ENCODE results near the gene KIAA1958.

- no peak for TF ChIP-seq TCF12 (IDR thresholded peaks at IDR 0.05)
- TF ChIP-seq SMC3 (IDR thresholded peaks at IDR 0.05; ENCODE audit: low read depth, low read length) = no peak
- TF ChIP-seq RCOR1 (IDR thresholded peaks at IDR 0.05; ENCODE audit: low read length) = no peak
- TF ChIP-seq SIN3A (IDR thresholded peaks at IDR 0.05; ENCODE audit: borderline replicate concordance, low read depth, low read length) = no peak
- no peak for TF ChIP-seq CTCF (IDR thresholded peaks at IDR 0.05)
- no peak for TF ChIP-seq TEAD4 (IDR thresholded peaks at IDR 0.05; ENCODE audit: borderline replicate concordance, insufficient read depth)
- TF ChIP-seq, protein P1, sequence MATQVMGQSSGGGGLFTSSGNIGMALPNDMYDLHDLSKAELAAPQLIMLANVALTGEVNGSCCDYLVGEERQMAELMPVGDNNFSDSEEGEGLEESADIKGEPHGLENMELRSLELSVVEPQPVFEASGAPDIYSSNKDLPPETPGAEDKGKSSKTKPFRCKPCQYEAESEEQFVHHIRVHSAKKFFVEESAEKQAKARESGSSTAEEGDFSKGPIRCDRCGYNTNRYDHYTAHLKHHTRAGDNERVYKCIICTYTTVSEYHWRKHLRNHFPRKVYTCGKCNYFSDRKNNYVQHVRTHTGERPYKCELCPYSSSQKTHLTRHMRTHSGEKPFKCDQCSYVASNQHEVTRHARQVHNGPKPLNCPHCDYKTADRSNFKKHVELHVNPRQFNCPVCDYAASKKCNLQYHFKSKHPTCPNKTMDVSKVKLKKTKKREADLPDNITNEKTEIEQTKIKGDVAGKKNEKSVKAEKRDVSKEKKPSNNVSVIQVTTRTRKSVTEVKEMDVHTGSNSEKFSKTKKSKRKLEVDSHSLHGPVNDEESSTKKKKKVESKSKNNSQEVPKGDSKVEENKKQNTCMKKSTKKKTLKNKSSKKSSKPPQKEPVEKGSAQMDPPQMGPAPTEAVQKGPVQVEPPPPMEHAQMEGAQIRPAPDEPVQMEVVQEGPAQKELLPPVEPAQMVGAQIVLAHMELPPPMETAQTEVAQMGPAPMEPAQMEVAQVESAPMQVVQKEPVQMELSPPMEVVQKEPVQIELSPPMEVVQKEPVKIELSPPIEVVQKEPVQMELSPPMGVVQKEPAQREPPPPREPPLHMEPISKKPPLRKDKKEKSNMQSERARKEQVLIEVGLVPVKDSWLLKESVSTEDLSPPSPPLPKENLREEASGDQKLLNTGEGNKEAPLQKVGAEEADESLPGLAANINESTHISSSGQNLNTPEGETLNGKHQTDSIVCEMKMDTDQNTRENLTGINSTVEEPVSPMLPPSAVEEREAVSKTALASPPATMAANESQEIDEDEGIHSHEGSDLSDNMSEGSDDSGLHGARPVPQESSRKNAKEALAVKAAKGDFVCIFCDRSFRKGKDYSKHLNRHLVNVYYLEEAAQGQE (IDR thresholded peaks at IDR 0.05; ENCODE audit: low read depth, low read length) = no peak
- no peak for TF ChIP-seq YY1 (IDR thresholded peaks at IDR 0.05; ENCODE audit: low read depth)
- TF ChIP-seq, protein P2, sequence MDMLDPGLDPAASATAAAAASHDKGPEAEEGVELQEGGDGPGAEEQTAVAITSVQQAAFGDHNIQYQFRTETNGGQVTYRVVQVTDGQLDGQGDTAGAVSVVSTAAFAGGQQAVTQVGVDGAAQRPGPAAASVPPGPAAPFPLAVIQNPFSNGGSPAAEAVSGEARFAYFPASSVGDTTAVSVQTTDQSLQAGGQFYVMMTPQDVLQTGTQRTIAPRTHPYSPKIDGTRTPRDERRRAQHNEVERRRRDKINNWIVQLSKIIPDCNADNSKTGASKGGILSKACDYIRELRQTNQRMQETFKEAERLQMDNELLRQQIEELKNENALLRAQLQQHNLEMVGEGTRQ (IDR thresholded peaks at IDR 0.05; ENCODE audit: borderline replicate concordance, low read depth, low read length) = no peak
- TF ChIP-seq GATA2 (CRISPR knock-in tag; IDR thresholded peaks at IDR 0.05) = no peak
- no peak for TF ChIP-seq RAD21 (IDR thresholded peaks at IDR 0.05; ENCODE audit: low read length)
Observed at GRCh38 chr9:112439171-112439570, 47.5 kb upstream of the KIAA1958 start.
